ENCODE measurements around the gene HOXB1. TPM values are rescaled to one million over a fixed set of nuclear protein-coding genes. Genes with fewer than 3 reads are reported as not detected.
"Not testable (repeated sequence)": the region's sequence is repeated elsewhere in the genome, so short reads cannot be mapped to it uniquely, and the experiment has no call there.

The HOXB1 gene
- total and polyA plus RNA-seq, 7 experiments from 2014 or later, result not detected

- intact Hi-C loops (cut with micrococcal nuclease), result no loop called here
- ATAC-seq (no peak), DNase-seq (no peak)
- H3K36me3 ChIP-seq (ENCODE audit: control insufficient read depth in 2 of 3, insufficient read depth in 3 of 3, low read length in 3 of 3), result no peaks in the 10 kb centered on the region
- Mint-ChIP-seq H3K4me1 (peaks cover 5 to 49% (median 12%) of the 10 kb centered on the region in 7 donors), H3K27me3 (peaks cover 0 to 9% (median 3%) of the 10 kb centered on the region in 5 donors), H3K27ac (peak overlapping the region in 1 of 9 donors; percentile 33), H3K9me3 (no peaks in the 10 kb centered on the region), H3K4me3 (no peak overlapping the region), H3K36me3 (peaks cover 0 to 4% (median 0%) of the 10 kb centered on the region in 5 donors)
- ChIA-PET POLR2A (interaction anchor here (1.0 kb wide), 1 partner anchor 16 kb away, joined by 3 read pairs; no protein-coding TSS in a partner anchor), CTCF (no interaction called here)
- H3K27ac ChIP-seq (ENCODE audit: low read depth, low read length), result no peak overlapping the region
- no peak overlapping the region for H3K4me3 ChIP-seq (ENCODE audit: low read length)
- H3K27me3 ChIP-seq (ENCODE audit: control insufficient read depth in 2 of 2, insufficient read depth in 2 of 2, low read length in 2 of 2), result no peaks in the 10 kb centered on the region
- no peaks in the 10 kb centered on the region for H3K4me1 ChIP-seq (ENCODE audit: control insufficient read depth in 2 of 2, insufficient read depth in 2 of 2, low read length in 2 of 2)
- no peaks in the 10 kb centered on the region for H3K9me3 ChIP-seq (ENCODE audit: control insufficient read depth in 2 of 3, low read length in 3 of 3)
Measured at GRCh38 chr17:48484256-48484655, 46.6 kb downstream of the HOXB1 start.

GRCh38 chr17:48483471-48484131, 47.2 kb downstream of the HOXB1 start:
- Histone ChIP-seq H3K36me3 (ENCODE audit: control insufficient read depth in 2 of 3, insufficient read depth in 3 of 3, low read length in 3 of 3) (no peaks in the 10 kb centered on the region), H3K4me1 (ENCODE audit: control insufficient read depth in 2 of 2, insufficient read depth in 2 of 2, low read length in 2 of 2) (no peaks in the 10 kb centered on the region), H3K27ac (ENCODE audit: low read depth, low read length) (no peak overlapping the region), H3K27me3 (ENCODE audit: control insufficient read depth in 2 of 2, insufficient read depth in 2 of 2, low read length in 2 of 2) (no peaks in the 10 kb centered on the region), H3K4me3 (ENCODE audit: low read length) (no peak overlapping the region), H3K9me3 (ENCODE audit: control insufficient read depth in 2 of 3, low read length in 3 of 3) (no peaks in the 10 kb centered on the region)
- peak in 2 of 9 donors; percentile 6 to 53 for DNase-seq
- peaks cover 5 to 47% (median 8%) of the 10 kb centered on the region in 7 donors for H3K4me1 Mint-ChIP-seq
- CTCF ChIA-PET, result interaction anchor here (0.6 kb wide), 1 partner anchor 810 kb away, joined by 4 read pairs; no protein-coding TSS in a partner anchor
- no peaks in the 10 kb centered on the region for H3K9me3 Mint-ChIP-seq
- peaks cover 0 to 5% (median 0%) of the 10 kb centered on the region in 5 donors for H3K36me3 Mint-ChIP-seq
- peaks cover 0 to 9% (median 2%) of the 10 kb centered on the region in 5 donors for H3K27me3 Mint-ChIP-seq
- peak; percentile 32 for ATAC-seq
- peak overlapping the region in 1 of 9 donors; percentile 51 for H3K27ac Mint-ChIP-seq
- intact Hi-C loops (cut with micrococcal nuclease), result no loop called here
- peak overlapping the region in 1 of 10 donors; percentile 51 for H3K4me3 Mint-ChIP-seq
- POLR2A ChIA-PET, result interaction anchor here (1.0 kb wide), 1 partner anchor 15 kb away, joined by 3 read pairs; no protein-coding TSS in a partner anchor

GRCh38 chr17:48483004-48483403, 47.8 kb downstream of the HOXB1 start:
- no peak for ATAC-seq
- Mint-ChIP-seq H3K4me3 (peak overlapping the region in 1 of 10 donors; percentile 51), H3K27me3 (peaks cover 0 to 9% (median 2%) of the 10 kb centered on the region in 5 donors), H3K27ac (peak overlapping the region in 1 of 9 donors; percentile 51), H3K9me3 (no peaks in the 10 kb centered on the region), H3K4me1 (peaks cover 4 to 47% (median 7%) of the 10 kb centered on the region in 7 donors), H3K36me3 (peaks cover 0 to 5% (median 0%) of the 10 kb centered on the region in 5 donors)
- Histone ChIP-seq H3K36me3 (ENCODE audit: control insufficient read depth in 2 of 3, insufficient read depth in 3 of 3, low read length in 3 of 3) (no peaks in the 10 kb centered on the region), H3K4me1 (ENCODE audit: control insufficient read depth in 2 of 2, insufficient read depth in 2 of 2, low read length in 2 of 2) (no peaks in the 10 kb centered on the region), H3K4me3 (ENCODE audit: low read length) (no peak overlapping the region), H3K27ac (ENCODE audit: low read depth, low read length) (no peak overlapping the region), H3K9me3 (ENCODE audit: control insufficient read depth in 2 of 3, low read length in 3 of 3) (no peaks in the 10 kb centered on the region), H3K27me3 (ENCODE audit: control insufficient read depth in 2 of 2, insufficient read depth in 2 of 2, low read length in 2 of 2) (no peaks in the 10 kb centered on the region)
- ChIA-PET CTCF (interaction anchor here (0.6 kb wide), 1 partner anchor 810 kb away, joined by 4 read pairs; no protein-coding TSS in a partner anchor), POLR2A (no interaction called here)
- no peak for DNase-seq
- intact Hi-C loops (cut with micrococcal nuclease), result no loop called here

- H3K4me1 ChIP-seq (ENCODE audit: control insufficient read depth in 2 of 2, insufficient read depth in 2 of 2, low read length in 2 of 2); H3K27me3 Mint-ChIP-seq; H3K36me3 ChIP-seq (ENCODE audit: control insufficient read depth in 2 of 3, insufficient read depth in 3 of 3, low read length in 3 of 3); H3K9me3 Mint-ChIP-seq; H3K27ac ChIP-seq (ENCODE audit: low read depth, low read length); CTCF ChIA-PET; POLR2A ChIA-PET; H3K9me3 ChIP-seq (ENCODE audit: control insufficient read depth in 2 of 3, low read length in 3 of 3); intact Hi-C loops (cut with micrococcal nuclease); H3K27me3 ChIP-seq (ENCODE audit: control insufficient read depth in 2 of 2, insufficient read depth in 2 of 2, low read length in 2 of 2); DNase-seq; ATAC-seq; H3K36me3 Mint-ChIP-seq; H3K4me3 ChIP-seq (ENCODE audit: low read length): not testable (repeated sequence)
- peak overlapping the region in 1 of 10 donors; percentile 7 for H3K4me3 Mint-ChIP-seq
- H3K27ac Mint-ChIP-seq, result peak overlapping the region in 1 of 9 donors; percentile 51
- H3K4me1 Mint-ChIP-seq, result peaks cover 4 to 53% (median 7%) of the 10 kb centered on the region in 7 donors
Measured at GRCh38 chr17:48482301-48482700, 48.5 kb downstream of the HOXB1 start.

- no peaks in the 10 kb centered on the region for H3K27me3 Mint-ChIP-seq
- no peak for DNase-seq
- H3K27ac ChIP-seq (ENCODE audit: low read depth, low read length), result no peak overlapping the region
- H3K27me3 ChIP-seq (ENCODE audit: control insufficient read depth in 2 of 2, insufficient read depth in 2 of 2, low read length in 2 of 2), result no peaks in the 10 kb centered on the region
- ATAC-seq, result no peak
- intact Hi-C loops (cut with micrococcal nuclease), result no loop called here
- no peak overlapping the region for H3K4me3 ChIP-seq (ENCODE audit: low read length)
- H3K36me3 ChIP-seq (ENCODE audit: control insufficient read depth in 2 of 3, insufficient read depth in 3 of 3, low read length in 3 of 3), result no peaks in the 10 kb centered on the region
- POLR2A ChIA-PET, result no interaction called here
- H3K36me3 Mint-ChIP-seq, result peaks cover 0 to 2% (median 0%) of the 10 kb centered on the region in 5 donors
- no peak overlapping the region for H3K4me3 Mint-ChIP-seq
- no peaks in the 10 kb centered on the region for H3K9me3 ChIP-seq (ENCODE audit: control insufficient read depth in 2 of 3, low read length in 3 of 3)
- peak overlapping the region in 1 of 9 donors; percentile 67 for H3K27ac Mint-ChIP-seq
- H3K4me1 Mint-ChIP-seq, result peaks cover 4 to 38% (median 7%) of the 10 kb centered on the region in 7 donors
- no peaks in the 10 kb centered on the region for H3K4me1 ChIP-seq (ENCODE audit: control insufficient read depth in 2 of 2, insufficient read depth in 2 of 2, low read length in 2 of 2)
- H3K9me3 Mint-ChIP-seq, result no peaks in the 10 kb centered on the region
- CTCF ChIA-PET, result no interaction called here
Measured at GRCh38 chr17:48479014-48479402, 51.8 kb downstream of the HOXB1 start.

Other genes with a start within 250 kb of the HOXB1 start
- gene SKAP1, start 100.8 kb downstream of the HOXB1 start, total RNA-seq, result 100 to 1,000 TPM in 4 of 5 experiments, 10 to 100 TPM in 1; 99.3 to 117 (median 109) TPM
- 100 to 1,000 TPM; 254 to 289 TPM for gene SKAP1, start 100.8 kb downstream of the HOXB1 start, polyA plus RNA-seq
- 10 to 100 TPM in 4 of 5 experiments, 1 to 10 TPM in 1; 3.4 to 46.9 (median 34.2) TPM for gene HOXB2, start 14.1 kb upstream of the HOXB1 start, total RNA-seq
- 10 to 100 TPM in 1 of 2 donors, 1 to 10 TPM in 1; 9.7 to 23.1 TPM for gene HOXB2, start 14.1 kb upstream of the HOXB1 start, polyA plus RNA-seq
- gene HOXB4, start 47.3 kb upstream of the HOXB1 start, total RNA-seq, result 1 to 10 TPM in 4 of 5 experiments, under 1 TPM in 1; 0.34 to 7.9 (median 2.4) TPM
- not detected for gene HOXB4, start 47.3 kb upstream of the HOXB1 start, polyA plus RNA-seq
- gene HOXB3, start 59.2 kb upstream of the HOXB1 start, total RNA-seq, result 10 to 100 TPM in 1 of 5 experiments, 1 to 10 TPM in 3, under 1 TPM in 1; 0.48 to 14.6 (median 7.1) TPM
- under 1 TPM in 1 of 2 donors, not detected in 1; 0.11 TPM for gene HOXB3, start 59.2 kb upstream of the HOXB1 start, polyA plus RNA-seq
- not detected for gene HOXB5, start 62.8 kb upstream of the HOXB1 start, total RNA-seq
- gene HOXB5, start 62.8 kb upstream of the HOXB1 start, polyA plus RNA-seq, result not detected
- under 1 TPM in 1 of 5 experiments, not detected in 4; 0.34 TPM for gene HOXB6, start 74.0 kb upstream of the HOXB1 start, total RNA-seq
- not detected for gene HOXB6, start 74.0 kb upstream of the HOXB1 start, polyA plus RNA-seq
- gene HOXB7, start 80.0 kb upstream of the HOXB1 start, total RNA-seq, result under 1 TPM in 1 of 5 experiments, not detected in 4; 0.31 TPM
- not detected for gene HOXB7, start 80.0 kb upstream of the HOXB1 start, polyA plus RNA-seq
- not detected for gene HOXB8, start 84.3 kb upstream of the HOXB1 start, total RNA-seq
- not detected for gene HOXB8, start 84.3 kb upstream of the HOXB1 start, polyA plus RNA-seq
- gene HOXB9, start 95.3 kb upstream of the HOXB1 start, total RNA-seq, result under 1 TPM in 3 of 5 experiments, not detected in 2; 0.12 to 0.24 (median 0.16) TPM
- not detected for gene HOXB9, start 95.3 kb upstream of the HOXB1 start, polyA plus RNA-seq
- gene PRAC1, start 191.5 kb upstream of the HOXB1 start, total RNA-seq, result not detected
- not detected for gene PRAC1, start 191.5 kb upstream of the HOXB1 start, polyA plus RNA-seq
- gene PRAC2, start 192.2 kb upstream of the HOXB1 start, total RNA-seq, result not detected
- gene PRAC2, start 192.2 kb upstream of the HOXB1 start, polyA plus RNA-seq, result not detected
- not detected for gene HOXB13, start 197.7 kb upstream of the HOXB1 start, total RNA-seq
- gene HOXB13, start 197.7 kb upstream of the HOXB1 start, polyA plus RNA-seq, result not detected

All from naive thymus-derived CD4-positive, alpha-beta T cell (primary cell).